Coronary artery (tissue), 2 donors: ENCODE measurements around the gene CD200R1.

Experiments
- DNase-seq: peaks from one replicate; pipeline ENCODE4 v3.0.0-alpha.2; 2017; ENCODE audit warnings: low spot score
- H3K27ac ChIP-seq, 2 donors: fragments of 200-600 bp; sonication (generic); one replicate each; pipeline ENCODE4 v1.5.1; 2016 to 2019
- H3K4me3 ChIP-seq: fragments of 200-600 bp; sonication (generic); 2 replicates; pipeline ENCODE4 v1.5.1; 2016; ENCODE audit warnings: mild to moderate bottlenecking, moderate library complexity
- CTCF ChIP-seq: fragments of 200-600 bp; sonication (generic); IDR thresholded peaks from one replicate; pipeline ENCODE4 v1.5.1; 2019; ENCODE audit warnings: antibody characterized with exemption

Gene CD200R1

GRCh38 chr3:112875561-112875960 is 99.3 kb downstream of the CD200R1 start:
- Histone ChIP-seq H3K27ac (no peak overlapping the region), H3K4me3 (no peak overlapping the region)
- TF ChIP-seq CTCF, result no peak
- no peak for DNase-seq

- no peak overlapping the region for H3K27ac ChIP-seq
- H3K4me3 ChIP-seq, result no peak overlapping the region
- TF ChIP-seq CTCF, result no peak
- DNase-seq, result no peak
Observed at GRCh38 chr3:112874725-112875124, 100.2 kb downstream of the CD200R1 start.

GRCh38 chr3:112873632-112874031 is 101.3 kb downstream of the CD200R1 start:
- no peak for TF ChIP-seq CTCF
- Histone ChIP-seq H3K27ac (no peak overlapping the region), H3K4me3 (no peak overlapping the region)
- no peak for DNase-seq

- Histone ChIP-seq H3K4me3 (no peak overlapping the region), H3K27ac (no peak overlapping the region)
- TF ChIP-seq CTCF, result no peak
- DNase-seq, result no peak
Observed at GRCh38 chr3:112871735-112872134, 103.2 kb downstream of the CD200R1 start.
